Urinary bladder (tissue), 4 donors: Measurements from ENCODE around the gene RCAN1. TPM values are rescaled to one million over a fixed set of nuclear protein-coding genes. Genes with fewer than 3 reads are reported as not detected.
A peak's percentile ranks its signal among the peaks of the same experiment; 100 is the strongest.

ENCODE experiments used
- DNase-seq: peaks from one replicate; pipeline ENCODE4 v3.0.0-alpha.2; 2015; ENCODE audit errors: extremely low spot score
- H3K27ac ChIP-seq: one replicate; pipeline ENCODE4 v1.5.1; 2013; ENCODE audit warnings: low read depth, mild to moderate bottlenecking, moderate library complexity
- H3K36me3 ChIP-seq: one replicate; pipeline ENCODE4 v1.6.1; 2013; ENCODE audit warnings: mild to moderate bottlenecking, moderate library complexity; ENCODE audit not compliant: insufficient read depth
- H3K4me1 ChIP-seq: one replicate; pipeline ENCODE4 v1.6.1; 2013; ENCODE audit warnings: mild to moderate bottlenecking, moderate library complexity; ENCODE audit not compliant: insufficient read depth
- H3K4me3 ChIP-seq: one replicate; pipeline ENCODE4 v1.5.1; 2013; ENCODE audit warnings: low read depth, low read length
- WGBS: extraction: QIAGEN DNeasy Blood & Tissue Kit; methylation state at CpG from one replicate; pipeline ENCODE4 v1.1.7; 2013; 5-methylcytosine and 5-hydroxymethylcytosine counted together
- polyA plus RNA-seq: library from polyadenylated mRNA; stranded (reverse); fragments of 200-250 nt; gene quantifications from one replicate; pipeline ENCODE4 v1.2.3, GENCODE V29; 2013
- total RNA-seq: library from RNA; depleted of rRNA; stranded (reverse); fragments of >200 nt; gene quantifications from one replicate; pipeline ENCODE4 v1.2.3, GENCODE V29; 2014
- donor health status: healthy with polysubstance abuse.
- donor health status: healthy.

The RCAN1 gene
- total and polyA plus RNA-seq, 2 donors = 26.6 to 27.4 TPM

GRCh38 chr21:34526241-34526617 lies 88.7 kb downstream of the RCAN1 start:
- Histone ChIP-seq H3K27ac (peak overlapping the region; percentile 75), H3K4me1 (no peaks in the 10 kb centered on the region), H3K4me3 (peak overlapping the region; percentile 31), H3K36me3 (no peaks in the 10 kb centered on the region)
- WGBS = 15% methylated on average over 5 of the region's 5 CpGs
- no peak for DNase-seq

- no peaks in the 10 kb centered on the region for H3K36me3 ChIP-seq
- DNase-seq = no peak
- H3K4me3 ChIP-seq = peak overlapping the region; percentile 12
- no peak overlapping the region for H3K27ac ChIP-seq
- WGBS = 34% methylated on average over 31 of the region's 31 CpGs
- no peaks in the 10 kb centered on the region for H3K4me1 ChIP-seq
These were observed 90.0 kb downstream of the RCAN1 start for GRCh38 chr21:34524646-34525601.

- 91% methylated on average over 7 of the region's 7 CpGs for WGBS
- no peak overlapping the region for H3K27ac ChIP-seq
- no peaks in the 10 kb centered on the region for H3K36me3 ChIP-seq
- no peak for DNase-seq
- H3K4me3 ChIP-seq = no peak overlapping the region
- H3K4me1 ChIP-seq = no peaks in the 10 kb centered on the region
These were observed 91.8 kb downstream of the RCAN1 start for GRCh38 chr21:34523019-34523555.

GRCh38 chr21:34522284-34522683 lies 92.6 kb downstream of the RCAN1 start:
- Histone ChIP-seq H3K4me3 (no peak overlapping the region), H3K27ac (no peak overlapping the region), H3K4me1 (no peaks in the 10 kb centered on the region), H3K36me3 (no peaks in the 10 kb centered on the region)
- WGBS = 78% methylated on average over 6 of the region's 6 CpGs
- DNase-seq = no peak

- WGBS = over 99% methylated on average over 7 of the region's 7 CpGs
- no peaks in the 10 kb centered on the region for H3K4me1 ChIP-seq
- no peak for DNase-seq
- no peak overlapping the region for H3K27ac ChIP-seq
- no peak overlapping the region for H3K4me3 ChIP-seq
- no peaks in the 10 kb centered on the region for H3K36me3 ChIP-seq
These were observed 93.4 kb downstream of the RCAN1 start for GRCh38 chr21:34521561-34521960.

- H3K4me1 ChIP-seq = no peaks in the 10 kb centered on the region
- no peaks in the 10 kb centered on the region for H3K36me3 ChIP-seq
- no peak for DNase-seq
- H3K27ac ChIP-seq = no peak overlapping the region
- 92% methylated on average over 20 of the region's 20 CpGs for WGBS
- H3K4me3 ChIP-seq = no peak overlapping the region
These were observed 94.0 kb downstream of the RCAN1 start for GRCh38 chr21:34520764-34521508.

GRCh38 chr21:34520281-34520680 lies 94.6 kb downstream of the RCAN1 start:
- Histone ChIP-seq H3K36me3 (no peaks in the 10 kb centered on the region), H3K27ac (no peak overlapping the region), H3K4me3 (no peak overlapping the region), H3K4me1 (no peaks in the 10 kb centered on the region)
- 87% methylated on average over 6 of the region's 6 CpGs for WGBS
- DNase-seq = no peak

- no peak for DNase-seq
- Histone ChIP-seq H3K27ac (no peak overlapping the region), H3K4me1 (no peaks in the 10 kb centered on the region), H3K4me3 (no peak overlapping the region), H3K36me3 (no peaks in the 10 kb centered on the region)
- WGBS = 97% methylated on average over 8 of the region's 8 CpGs
These were observed 95.2 kb downstream of the RCAN1 start for GRCh38 chr21:34519694-34520093.

GRCh38 chr21:34519016-34519415 lies 95.9 kb downstream of the RCAN1 start:
- no peak for DNase-seq
- H3K4me1 ChIP-seq = no peaks in the 10 kb centered on the region
- 87% methylated on average over 4 of the region's 4 CpGs for WGBS
- H3K4me3 ChIP-seq = no peak overlapping the region
- H3K27ac ChIP-seq = no peak overlapping the region
- H3K36me3 ChIP-seq = no peaks in the 10 kb centered on the region

- H3K4me3 ChIP-seq = no peak overlapping the region
- 88% methylated on average over 5 of the region's 5 CpGs for WGBS
- no peak for DNase-seq
- H3K36me3 ChIP-seq = no peaks in the 10 kb centered on the region
- no peaks in the 10 kb centered on the region for H3K4me1 ChIP-seq
- no peak overlapping the region for H3K27ac ChIP-seq
These were observed 96.6 kb downstream of the RCAN1 start for GRCh38 chr21:34518301-34518700.

GRCh38 chr21:34517491-34518245 lies 97.2 kb downstream of the RCAN1 start:
- Histone ChIP-seq H3K4me1 (no peaks in the 10 kb centered on the region), H3K4me3 (no peak overlapping the region), H3K36me3 (no peaks in the 10 kb centered on the region), H3K27ac (no peak overlapping the region)
- no peak for DNase-seq
- WGBS = 87% methylated on average over 22 of the region's 22 CpGs

- WGBS = 78% methylated on average over 5 of the region's 5 CpGs
- no peaks in the 10 kb centered on the region for H3K36me3 ChIP-seq
- H3K4me1 ChIP-seq = no peaks in the 10 kb centered on the region
- no peak overlapping the region for H3K4me3 ChIP-seq
- H3K27ac ChIP-seq = no peak overlapping the region
- no peak for DNase-seq
These were observed 97.9 kb downstream of the RCAN1 start for GRCh38 chr21:34517039-34517438.

- WGBS = 94% methylated on average over 10 of the region's 10 CpGs
- Histone ChIP-seq H3K4me1 (no peaks in the 10 kb centered on the region), H3K36me3 (no peaks in the 10 kb centered on the region), H3K27ac (no peak overlapping the region), H3K4me3 (no peak overlapping the region)
- DNase-seq = no peak
These were observed 100.3 kb downstream of the RCAN1 start for GRCh38 chr21:34514576-34515115.
